NT2/D1 (cell line): ENCODE data around the gene CREB3L1.

Experiments
- DNase-seq: peaks from one replicate; pipeline ENCODE4 v3.0.0-alpha.2; 2011; ENCODE audit warnings: low read depth, low spot score
- H3K27me3 ChIP-seq: 2 replicates; pipeline ENCODE4 v1.6.0; 2011; ENCODE audit warnings: mild to moderate bottlenecking; ENCODE audit not compliant: insufficient read length, insufficient read depth
- H3K36me3 ChIP-seq: 2 replicates; pipeline ENCODE4 v1.6.1; 2011; ENCODE audit warnings: mild to moderate bottlenecking, low read length, mixed read lengths; ENCODE audit not compliant: insufficient read depth, insufficient read length
- H3K4me1 ChIP-seq: 2 replicates; pipeline ENCODE4 v1.5.1; 2011; ENCODE audit not compliant: insufficient read depth, insufficient read length
- H3K4me3 ChIP-seq: 2 replicates; pipeline ENCODE4 v1.5.1; 2011; ENCODE audit warnings: low read depth; ENCODE audit not compliant: insufficient read length
- H3K9ac ChIP-seq: 2 replicates; pipeline ENCODE4 v1.6.0; 2011; ENCODE audit warnings: low read depth; ENCODE audit not compliant: insufficient read length
- H3K9me3 ChIP-seq: 2 replicates; pipeline ENCODE4 v1.5.1; 2011; ENCODE audit warnings: mild to moderate bottlenecking, low read length; ENCODE audit not compliant: insufficient read depth
- SUZ12 ChIP-seq: IDR thresholded peaks from 2 replicates; pipeline ENCODE4 v1.6.1; 2011; ENCODE audit not compliant: insufficient read length, insufficient read depth; ENCODE audit errors: extremely low read depth
- YY1 ChIP-seq: IDR thresholded peaks from 2 replicates; pipeline ENCODE4 v1.6.1; 2011; ENCODE audit not compliant: insufficient read length, insufficient read depth
- ZNF274 ChIP-seq: IDR thresholded peaks from 2 replicates; pipeline ENCODE4 v1.6.1; 2011; ENCODE audit warnings: mild to moderate bottlenecking, low read depth, low read length

The CREB3L1 gene

DNA sequence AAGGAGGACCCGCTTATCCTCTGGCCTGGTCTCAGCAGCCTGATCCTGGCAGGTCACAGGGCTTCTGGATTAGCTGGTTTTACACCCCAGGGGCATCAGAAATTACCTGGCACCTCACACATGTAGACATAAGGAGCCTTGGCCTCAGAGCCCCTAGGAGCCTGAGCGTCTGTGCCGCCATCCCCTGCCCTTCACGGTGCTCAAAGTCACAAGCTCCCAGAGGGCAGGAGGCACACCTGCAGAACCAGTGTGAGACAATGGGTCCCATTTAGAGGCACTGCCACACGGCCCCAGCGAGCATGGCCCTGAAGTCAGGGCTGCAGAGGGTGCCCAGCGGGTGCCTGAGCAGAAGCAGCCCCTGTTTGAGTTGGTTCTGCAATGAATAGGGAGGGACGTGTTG is 73.7 kb downstream of the CREB3L1 start:
- TF ChIP-seq YY1 (no peak), SUZ12 (no peak), ZNF274 (no peak)
- Histone ChIP-seq H3K36me3 (peaks cover 59% of the 10 kb centered on the region), H3K4me3 (no peak overlapping the region), H3K9me3 (no peaks in the 10 kb centered on the region), H3K9ac (peak overlapping the region; percentile 45), H3K27me3 (peaks cover 9% of the 10 kb centered on the region), H3K4me1 (peaks cover 57% of the 10 kb centered on the region)
- no peak for DNase-seq

DNA sequence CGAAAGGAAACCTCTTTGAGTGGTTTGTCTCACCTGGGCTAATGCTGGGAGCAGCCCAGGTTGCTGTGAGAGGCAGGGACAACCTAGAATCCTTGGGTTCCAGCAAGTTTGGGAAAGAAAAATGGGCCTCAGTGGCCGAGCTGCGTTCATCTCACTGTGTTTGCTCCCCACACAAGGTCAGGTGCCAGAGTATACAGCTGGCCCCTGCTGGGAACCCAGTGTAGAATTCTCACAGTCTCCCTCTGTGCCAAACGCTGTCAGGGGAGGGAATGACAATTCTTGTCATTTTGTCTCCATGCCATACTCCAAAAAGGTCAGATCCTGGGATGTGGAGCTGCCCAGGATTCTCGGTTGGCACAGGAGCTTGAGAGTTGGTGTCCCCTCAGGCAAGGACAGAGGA is 74.1 kb downstream of the CREB3L1 start:
- no peak for TF ChIP-seq ZNF274
- TF ChIP-seq YY1 = no peak
- TF ChIP-seq SUZ12 = no peak
- no peak overlapping the region for H3K4me3 ChIP-seq
- no peaks in the 10 kb centered on the region for H3K9me3 ChIP-seq
- H3K27me3 ChIP-seq = peaks cover 4% of the 10 kb centered on the region
- peak overlapping the region; percentile 61 for H3K9ac ChIP-seq
- no peak for DNase-seq
- peaks cover 62% of the 10 kb centered on the region for H3K4me1 ChIP-seq
- peaks cover 63% of the 10 kb centered on the region for H3K36me3 ChIP-seq

DNA sequence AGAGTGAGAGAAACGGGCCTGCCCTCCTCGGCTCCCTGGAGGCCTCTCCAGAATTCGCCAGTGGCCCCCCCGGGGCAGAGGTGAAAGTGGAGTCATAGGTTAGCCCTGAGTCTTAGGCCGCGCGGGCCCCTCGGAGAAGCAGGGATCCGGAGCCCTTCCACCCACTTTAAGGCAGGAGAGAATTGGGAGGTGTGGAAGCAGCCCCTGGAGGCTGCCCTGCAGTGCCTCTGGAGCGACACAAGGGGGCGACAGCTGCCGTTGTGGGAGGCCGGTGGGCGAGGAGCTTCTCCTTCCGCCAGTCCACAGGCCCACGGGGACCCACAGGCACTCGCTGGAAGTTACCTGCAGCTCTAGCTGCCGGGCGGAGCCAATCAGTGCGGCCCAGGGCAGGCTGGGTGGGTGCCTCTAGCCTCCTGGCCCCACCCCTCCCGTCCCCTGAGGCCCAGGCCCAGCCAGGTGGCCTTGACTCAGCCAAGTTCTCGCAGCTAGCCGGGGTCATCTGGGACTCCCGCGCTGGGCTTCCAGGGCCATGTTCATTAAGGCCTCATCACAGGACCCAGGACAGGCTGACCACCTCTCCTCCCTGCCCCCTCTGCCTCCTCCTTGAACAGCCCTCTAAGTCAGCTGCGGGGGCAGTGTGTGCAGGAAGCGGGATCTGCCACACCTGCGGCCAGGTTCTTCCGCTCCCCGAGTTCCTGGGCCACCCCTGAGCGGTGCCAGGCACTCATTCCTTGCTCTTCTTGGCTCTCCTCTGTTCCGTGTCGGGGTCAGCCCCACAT is 74.8 kb downstream of the CREB3L1 start:
- DNase-seq = no peak
- H3K9ac ChIP-seq = peak overlapping the region; percentile 61

DNA sequence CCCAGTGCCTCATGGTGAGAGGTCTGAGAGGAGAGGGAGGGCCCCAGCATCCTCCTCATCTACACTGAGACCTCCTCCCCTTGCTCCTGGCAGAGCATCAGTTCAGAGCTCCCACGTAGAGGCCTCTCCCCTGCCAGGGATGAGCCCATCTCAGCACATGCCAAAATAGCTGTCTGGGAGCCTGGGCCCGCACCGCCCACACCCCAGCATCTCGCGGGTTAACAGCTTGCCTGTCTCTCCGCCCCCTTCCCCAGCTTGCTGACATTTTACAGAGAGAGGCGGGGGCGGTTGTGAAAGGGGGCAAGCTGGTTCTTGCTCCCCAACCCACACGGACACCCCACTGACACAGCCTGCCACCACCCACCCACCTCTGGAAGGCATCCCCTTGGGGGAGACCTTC is 76.2 kb downstream of the CREB3L1 start:
- peak overlapping the region; percentile 52 for H3K9ac ChIP-seq
- no peak for DNase-seq
- no peak overlapping the region for H3K4me3 ChIP-seq
- peaks cover 62% of the 10 kb centered on the region for H3K36me3 ChIP-seq
- H3K9me3 ChIP-seq = no peaks in the 10 kb centered on the region
- H3K4me1 ChIP-seq = peaks cover 58% of the 10 kb centered on the region
- TF ChIP-seq YY1 (no peak), ZNF274 (no peak), SUZ12 (no peak)
- H3K27me3 ChIP-seq = no peaks in the 10 kb centered on the region

More for the DNA sequence above, 74.8 kb downstream of the CREB3L1 start:
- Histone ChIP-seq H3K9me3 (no peaks in the 10 kb centered on the region), H3K27me3 (no peaks in the 10 kb centered on the region), H3K4me1 (peaks cover 59% of the 10 kb centered on the region), H3K36me3 (peaks cover 63% of the 10 kb centered on the region), H3K4me3 (no peak overlapping the region)
- TF ChIP-seq YY1 (no peak), ZNF274 (no peak), SUZ12 (no peak)

DNA sequence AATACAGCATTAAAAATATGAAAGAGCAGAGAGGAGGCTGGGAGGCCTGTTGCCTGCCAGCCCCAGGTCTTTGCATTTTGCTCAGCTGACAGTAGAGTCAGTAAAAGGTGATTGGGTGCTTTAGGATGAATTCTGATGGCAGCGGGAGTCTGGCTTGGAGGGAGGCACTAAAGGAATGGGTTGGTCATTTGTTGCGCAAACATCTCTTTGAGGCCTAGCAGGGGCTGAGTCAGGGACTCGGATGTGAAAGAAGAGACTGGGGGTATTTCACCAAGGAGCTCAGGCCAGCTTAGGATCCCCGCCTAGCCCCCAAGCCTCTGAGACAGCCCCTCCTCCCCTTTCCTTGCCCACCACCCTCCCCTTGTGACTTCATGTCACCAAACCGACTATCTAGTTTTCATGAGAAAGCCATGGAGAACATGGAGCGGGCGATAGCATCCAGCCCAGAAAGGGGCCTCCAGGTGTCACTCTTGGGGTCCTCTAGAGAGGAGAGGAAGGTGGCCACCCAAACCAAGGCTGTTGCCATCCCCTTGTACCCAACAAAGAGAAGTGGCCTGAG is 79.5 kb downstream of the CREB3L1 start:
- no peak for TF ChIP-seq ZNF274
- no peak for TF ChIP-seq YY1
- TF ChIP-seq SUZ12 = no peak
- no peak overlapping the region for H3K4me3 ChIP-seq
- peaks cover 33% of the 10 kb centered on the region for H3K36me3 ChIP-seq
- H3K4me1 ChIP-seq = peaks cover 51% of the 10 kb centered on the region
- H3K9me3 ChIP-seq = no peaks in the 10 kb centered on the region
- peak overlapping the region; percentile 54 for H3K9ac ChIP-seq
- no peak for DNase-seq
- no peaks in the 10 kb centered on the region for H3K27me3 ChIP-seq

DNA sequence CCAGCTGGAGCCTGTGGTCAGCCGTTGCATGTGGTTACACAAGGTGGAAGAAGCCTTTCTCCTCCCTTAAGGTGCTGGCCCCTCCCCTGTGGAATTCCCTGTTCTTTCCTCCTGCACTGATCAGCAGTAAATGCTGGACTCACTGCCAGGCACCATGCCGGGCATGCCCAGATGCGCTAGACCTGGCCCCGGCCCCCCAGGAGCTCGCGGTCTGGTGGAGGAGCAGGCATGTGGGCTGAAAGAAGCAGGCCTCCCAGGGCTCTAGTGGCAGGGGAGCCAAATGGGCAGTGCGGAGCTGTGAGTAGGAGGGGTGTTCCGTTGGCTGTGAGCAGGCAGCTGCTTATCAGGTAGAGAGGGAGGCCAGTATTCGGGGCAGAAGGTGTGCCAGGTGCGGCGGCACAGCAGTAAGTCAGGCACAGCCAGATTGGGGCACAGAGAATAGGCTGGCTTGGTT is 80.0 kb downstream of the CREB3L1 start:
- H3K9ac ChIP-seq = peak overlapping the region; percentile 54
- H3K9me3 ChIP-seq = no peaks in the 10 kb centered on the region
- H3K27me3 ChIP-seq = no peaks in the 10 kb centered on the region
- H3K4me1 ChIP-seq = peaks cover 52% of the 10 kb centered on the region
- DNase-seq = no peak
- TF ChIP-seq YY1 (no peak), SUZ12 (no peak), ZNF274 (no peak)
- H3K36me3 ChIP-seq = peaks cover 34% of the 10 kb centered on the region
- H3K4me3 ChIP-seq = no peak overlapping the region

DNA sequence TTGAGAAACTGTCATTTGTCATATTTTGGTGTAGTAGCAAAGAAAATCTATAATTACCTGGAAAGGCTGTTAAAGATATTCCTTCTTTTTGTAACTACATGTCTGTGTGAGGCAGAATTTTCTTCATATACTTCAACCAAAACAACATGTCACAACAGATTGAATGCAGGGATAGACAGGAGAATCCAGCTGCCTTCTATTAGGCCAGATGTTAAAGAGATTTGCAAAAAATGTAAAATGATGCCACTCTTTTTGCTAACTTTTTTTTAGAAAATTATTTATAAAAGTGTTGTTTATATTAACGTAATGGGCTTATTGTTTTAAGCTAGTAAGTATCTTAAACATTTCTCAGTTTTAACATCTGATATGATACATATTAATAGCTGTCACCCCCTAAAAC is 82.5 kb downstream of the CREB3L1 start:
- DNase-seq = no peak

More for the DNA sequence above, 82.5 kb downstream of the CREB3L1 start:
- no peak overlapping the region for H3K4me3 ChIP-seq
- H3K9me3 ChIP-seq = no peaks in the 10 kb centered on the region
- no peaks in the 10 kb centered on the region for H3K27me3 ChIP-seq
- H3K36me3 ChIP-seq = peaks cover 40% of the 10 kb centered on the region
- TF ChIP-seq YY1 (no peak), SUZ12 (no peak), ZNF274 (no peak)
- no peak overlapping the region for H3K9ac ChIP-seq
- peaks cover 48% of the 10 kb centered on the region for H3K4me1 ChIP-seq
